Measurements from ENCODE around the gene LGR6. TPM values are rescaled to one million over a fixed set of nuclear protein-coding genes. Genes with fewer than 3 reads are reported as not detected.

LGR6 gene
- total and polyA plus RNA-seq, 10 of the 15 experiments (the other 5 are each of a cell fraction or from before 2014, with no cell fraction given): not detected

- intact Hi-C loops (cut with micrococcal nuclease; ENCODE audit: unreplicated experiment): no loop called here
- DNase-seq (ENCODE audit: low read depth, low spot score): no peak
- Histone ChIP-seq H3K9me3 (replicated peaks; ENCODE audit: control insufficient read depth, insufficient read depth, low read length) (no peaks in the 10 kb centered on the region), H4K20me1 (ENCODE audit: control insufficient read depth, insufficient read depth) (no peaks in the 10 kb centered on the region), H3K4me1 (ENCODE audit: control insufficient read depth, insufficient read depth, low read length) (no peaks in the 10 kb centered on the region), H3K4me3 (no peak overlapping the region), H3K9ac (ENCODE audit: control insufficient read depth, insufficient read depth, low read length) (no peak overlapping the region), H3K79me2 (ENCODE audit: control insufficient read depth, insufficient read depth, low read length) (no peaks in the 10 kb centered on the region), H3K27ac (ENCODE audit: control insufficient read depth, insufficient read depth) (no peak overlapping the region), H2AFZ (ENCODE audit: control insufficient read depth, low read depth, low read length) (no peak overlapping the region), H3K4me2 (ENCODE audit: control insufficient read depth, insufficient read depth) (no peak overlapping the region), H3K36me3 (ENCODE audit: control insufficient read depth in 2 of 2, insufficient read depth in 2 of 2, low read length in 1 of 2) (no peaks in the 10 kb centered on the region), H3K27me3 (replicated peaks in 1 of 2; ENCODE audit: control insufficient read depth in 2 of 2, insufficient read depth in 2 of 2, low read length in 1 of 2) (peaks cover 11 to 15% of the 10 kb centered on the region in 2 experiments)
- in situ Hi-C loops (cut with MboI): no loop called here
- no peak for FAIRE-seq
- TF ChIP-seq RFX5 (IDR thresholded peaks at IDR 0.05; ENCODE audit: low read depth, low read length) (no peak), NKRF (conservative IDR thresholded peaks at IDR 0.05) (no peak), FOXM1 (IDR thresholded peaks at IDR 0.05; ENCODE audit: low read depth, low read length) (no peak), POLR2A (IDR thresholded peaks at IDR 0.05; ENCODE audit: low read depth, low read length) (no peak), PML (IDR thresholded peaks at IDR 0.05; ENCODE audit: low read length) (no peak), RELB (IDR thresholded peaks at IDR 0.05; ENCODE audit: low read depth) (no peak), CBFB (IDR thresholded peaks at IDR 0.05; ENCODE audit: low read depth) (no peak), MLLT1 (IDR thresholded peaks at IDR 0.05) (no peak), EGR1 (IDR thresholded peaks at IDR 0.05; ENCODE audit: borderline replicate concordance in 1 of 2, low read depth in 2 of 2, low read length in 2 of 2) (no peak), CHD2 (IDR thresholded peaks at IDR 0.05; ENCODE audit: borderline replicate concordance, low read depth, low read length) (no peak)
- ATAC-seq: no peak
- ChIA-PET CTCF (interaction anchor here (0.9 kb wide), 1 partner anchor 30 kb away, joined by 5 read pairs; no protein-coding TSS in a partner anchor), RAD21 (ENCODE audit: unreplicated experiment) (interaction anchor here (0.7 kb wide), 1 partner anchor 553 kb away, joined by 3 read pairs; no protein-coding TSS in a partner anchor), SMC1A (ENCODE audit: uncharacterized antibody, unreplicated experiment) (no interaction called here), POLR2A (no interaction called here)
- 0% methylated on average over 1 of the region's 1 CpG for WGBS (ENCODE audit: insufficient coverage, insufficient replicate concordance, low lambda C conversion rate, missing lambda C conversion rate)
- BruUV-seq (replicated peaks): no TSS peak
Measured at GRCh38 chr1:202212787-202213186, 19.2 kb downstream of the LGR6 start.
